Hepatic stellate cell (primary cell): ENCODE results near the gene RAC2.

Experiments
- DNase-seq: peaks from one replicate; pipeline ENCODE4 v3.0.0; 2011; ENCODE audit warnings: low spot score

The RAC2 gene

GRCh38 chr22:37244114-37244921, at the start of gene RAC2:
RAC2 (minus strand) TSS chr22:37244269; CDS start chr22:37244148, 121 bp downstream.
- peak; percentile 53 for DNase-seq

- no peak for DNase-seq
Observed at GRCh38 chr22:37293172-37293571, 49.1 kb upstream of the RAC2 start.

GRCh38 chr22:37292641-37293040, 48.6 kb upstream of the RAC2 start:
- no peak for DNase-seq

GRCh38 chr22:37291559-37292298, 47.7 kb upstream of the RAC2 start:
- no peak for DNase-seq

GRCh38 chr22:37290737-37291136, 46.7 kb upstream of the RAC2 start:
- DNase-seq, result peak; percentile 70

GRCh38 chr22:37289156-37289735, 45.2 kb upstream of the RAC2 start:
- DNase-seq, result no peak

- DNase-seq, result no peak
Observed at GRCh38 chr22:37288521-37288920, 44.5 kb upstream of the RAC2 start.

- DNase-seq, result no peak
Observed at GRCh38 chr22:37287550-37287951, 43.5 kb upstream of the RAC2 start.

GRCh38 chr22:37285937-37286336, 41.9 kb upstream of the RAC2 start:
- no peak for DNase-seq

GRCh38 chr22:37284805-37285355, 40.8 kb upstream of the RAC2 start:
- no peak for DNase-seq

GRCh38 chr22:37284126-37284804, 40.2 kb upstream of the RAC2 start:
- no peak for DNase-seq

GRCh38 chr22:37283393-37283937, 39.4 kb upstream of the RAC2 start:
- no peak for DNase-seq

- DNase-seq, result no peak
Observed at GRCh38 chr22:37282385-37282677, 38.3 kb upstream of the RAC2 start, which contains the start of gene CYTH4. CYTH4 (plus strand) TSS chr22:37282508; CDS start chr22:37282570, 62 bp downstream.

GRCh38 chr22:37281646-37282384, 37.7 kb upstream of the RAC2 start:
- DNase-seq, result no peak

- no peak for DNase-seq
Observed at GRCh38 chr22:37281195-37281594, 37.1 kb upstream of the RAC2 start.

- DNase-seq, result no peak
Observed at GRCh38 chr22:37280718-37281117, 36.6 kb upstream of the RAC2 start.

GRCh38 chr22:37279331-37280181, 35.5 kb upstream of the RAC2 start:
- DNase-seq, result no peak

- no peak for DNase-seq
Observed at GRCh38 chr22:37278261-37278660, 34.2 kb upstream of the RAC2 start.

- DNase-seq, result no peak
Observed at GRCh38 chr22:37277384-37277783, 33.3 kb upstream of the RAC2 start.

- no peak for DNase-seq
Observed at GRCh38 chr22:37276776-37277175, 32.7 kb upstream of the RAC2 start.
